ENCODE results near the gene LRPAP1.

Gene LRPAP1

DNA sequence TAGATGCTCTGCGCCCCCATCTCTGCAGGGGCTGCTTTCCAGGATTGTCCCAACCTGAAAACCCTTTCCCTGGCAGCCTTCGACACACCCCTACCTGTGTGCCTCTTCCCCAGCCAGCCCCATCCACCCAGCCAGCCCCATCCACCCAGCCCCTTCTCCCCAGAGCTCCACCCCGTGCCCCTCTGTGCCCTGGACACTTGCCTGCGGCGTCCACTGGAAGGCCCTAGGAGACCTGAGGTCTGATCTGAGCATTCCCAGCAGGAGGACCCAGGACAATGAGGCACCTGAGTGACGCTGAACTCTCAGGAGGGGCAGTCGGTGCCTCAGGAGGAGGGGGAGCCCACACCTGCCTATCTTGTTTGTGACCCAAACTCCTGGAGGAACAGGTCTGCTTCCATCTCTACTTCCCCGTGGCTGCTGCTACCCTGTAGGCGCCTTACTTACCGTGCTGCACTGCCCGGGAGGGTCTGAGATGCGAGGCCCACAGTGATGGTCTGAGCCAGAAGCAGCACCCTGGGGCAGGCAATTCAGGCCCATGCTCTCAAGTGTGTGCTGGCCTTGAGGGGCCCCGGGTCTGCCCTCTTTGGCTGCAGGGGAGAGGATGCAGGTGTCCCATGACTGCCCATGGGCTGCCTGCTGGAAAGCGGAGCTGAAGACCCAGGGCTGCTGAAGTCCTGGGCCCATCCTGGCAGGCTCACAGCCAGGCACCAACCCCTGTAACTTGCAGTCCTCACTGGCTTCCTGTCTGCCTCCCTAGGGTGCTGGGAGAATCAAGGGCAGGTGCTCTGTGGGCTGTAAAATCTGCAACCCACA lies 4.9 kb downstream of the LRPAP1 start:
- DNase-seq (ENCODE audit: low read depth) = no peak
- TF ChIP-seq, protein P1, sequence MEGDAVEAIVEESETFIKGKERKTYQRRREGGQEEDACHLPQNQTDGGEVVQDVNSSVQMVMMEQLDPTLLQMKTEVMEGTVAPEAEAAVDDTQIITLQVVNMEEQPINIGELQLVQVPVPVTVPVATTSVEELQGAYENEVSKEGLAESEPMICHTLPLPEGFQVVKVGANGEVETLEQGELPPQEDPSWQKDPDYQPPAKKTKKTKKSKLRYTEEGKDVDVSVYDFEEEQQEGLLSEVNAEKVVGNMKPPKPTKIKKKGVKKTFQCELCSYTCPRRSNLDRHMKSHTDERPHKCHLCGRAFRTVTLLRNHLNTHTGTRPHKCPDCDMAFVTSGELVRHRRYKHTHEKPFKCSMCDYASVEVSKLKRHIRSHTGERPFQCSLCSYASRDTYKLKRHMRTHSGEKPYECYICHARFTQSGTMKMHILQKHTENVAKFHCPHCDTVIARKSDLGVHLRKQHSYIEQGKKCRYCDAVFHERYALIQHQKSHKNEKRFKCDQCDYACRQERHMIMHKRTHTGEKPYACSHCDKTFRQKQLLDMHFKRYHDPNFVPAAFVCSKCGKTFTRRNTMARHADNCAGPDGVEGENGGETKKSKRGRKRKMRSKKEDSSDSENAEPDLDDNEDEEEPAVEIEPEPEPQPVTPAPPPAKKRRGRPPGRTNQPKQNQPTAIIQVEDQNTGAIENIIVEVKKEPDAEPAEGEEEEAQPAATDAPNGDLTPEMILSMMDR (IDR thresholded peaks at IDR 0.05; ENCODE audit: low read length, missing control alignments) = no peak
- H3K4me3 ChIP-seq (replicated peaks; ENCODE audit: low read depth, low read length) = no peak overlapping the region

DNA sequence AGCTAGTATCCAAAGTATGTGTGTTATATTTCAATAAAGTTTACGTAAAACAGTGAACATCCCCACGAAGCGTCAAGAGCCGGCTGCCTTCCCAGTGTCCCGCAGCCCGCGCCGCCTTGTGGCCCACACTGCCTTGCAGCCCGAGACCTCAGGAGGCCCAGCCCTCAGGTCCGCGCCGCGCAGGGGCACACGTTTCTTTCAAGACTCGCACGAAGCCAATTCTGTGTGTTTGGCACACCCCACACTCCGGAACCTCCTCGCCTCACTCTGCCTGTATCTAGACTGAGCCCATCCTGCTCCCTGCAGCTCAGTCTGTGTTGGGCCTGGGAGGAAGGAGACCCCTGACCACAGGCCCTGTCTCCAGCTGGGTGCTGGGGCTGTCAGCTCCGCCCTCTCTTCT lies 5.8 kb downstream of the LRPAP1 start:
- TF ChIP-seq, protein P1 (IDR thresholded peaks at IDR 0.05; ENCODE audit: low read length, missing control alignments) = no peak
- no peak for DNase-seq (ENCODE audit: low read depth)
- H3K4me3 ChIP-seq (replicated peaks; ENCODE audit: low read depth, low read length) = no peak overlapping the region

DNA sequence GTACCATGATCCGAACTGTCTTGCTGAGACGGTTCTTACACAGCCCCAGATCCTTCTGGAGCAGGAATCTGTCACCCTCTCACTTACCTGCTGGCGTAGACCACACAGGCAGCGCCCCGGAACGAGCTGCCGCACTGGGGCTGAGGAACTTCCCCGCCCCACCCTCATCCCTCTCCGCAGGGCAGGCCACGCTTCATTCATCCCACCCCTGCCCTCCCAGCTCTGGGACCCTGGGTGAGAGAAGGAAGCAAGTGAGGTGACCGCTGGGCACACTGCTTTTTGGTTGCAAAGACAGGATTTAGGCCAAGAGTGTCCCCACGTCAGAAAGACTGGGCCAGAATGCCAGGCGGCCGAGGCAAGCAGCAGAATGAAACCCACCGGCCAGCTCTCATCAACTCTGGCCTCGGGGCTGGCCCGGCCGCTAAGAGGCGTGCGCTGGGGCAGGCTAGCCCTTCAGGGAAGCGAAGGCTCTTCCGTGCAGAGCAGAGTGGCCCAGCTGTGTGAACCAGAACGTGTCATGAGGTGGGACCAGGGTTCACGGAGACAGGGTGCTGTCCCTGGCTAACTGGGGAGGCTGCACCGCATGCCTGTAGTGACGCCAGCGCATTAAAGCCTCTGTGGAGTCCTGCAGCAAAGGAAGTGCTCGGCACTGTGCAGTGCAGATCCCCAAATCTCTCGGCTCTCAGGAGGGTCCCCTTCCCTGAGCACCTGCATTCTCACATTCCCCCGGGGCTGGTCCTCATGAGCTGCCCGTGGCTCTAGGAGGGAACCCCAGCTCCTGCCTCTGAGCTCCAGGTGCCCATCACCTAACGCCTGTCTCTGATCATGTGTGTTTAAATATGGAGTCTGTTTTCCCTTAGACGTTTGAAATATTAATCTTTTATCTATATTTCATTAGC lies 6.4 kb downstream of the LRPAP1 start:
- TF ChIP-seq, protein P1 (IDR thresholded peaks at IDR 0.05; ENCODE audit: low read length, missing control alignments) = no peak
- DNase-seq (ENCODE audit: low read depth) = no peak
- H3K4me3 ChIP-seq (replicated peaks; ENCODE audit: low read depth, low read length) = no peak overlapping the region

DNA sequence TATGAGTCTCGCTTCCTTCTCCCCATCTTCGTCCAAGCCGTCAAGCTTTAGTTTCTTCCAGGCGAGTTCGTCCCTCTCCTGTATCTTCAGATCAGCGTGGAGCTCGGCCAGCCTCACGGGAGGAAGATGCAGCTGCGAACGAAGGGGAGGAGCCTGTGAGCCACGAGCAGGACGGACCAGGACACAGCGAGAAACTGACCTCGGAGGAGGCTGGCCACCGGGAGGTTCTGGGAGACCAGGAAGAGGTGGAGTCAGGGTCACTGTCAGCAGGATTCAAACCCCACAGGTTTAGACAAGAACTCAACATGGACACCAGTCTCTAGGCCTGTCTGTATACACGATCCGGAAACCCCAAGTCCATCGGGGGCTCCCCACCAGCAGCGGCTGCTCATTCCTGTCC lies 7.3 kb downstream of the LRPAP1 start:
- no peak overlapping the region for H3K4me3 ChIP-seq (replicated peaks; ENCODE audit: low read depth, low read length)

DNA sequence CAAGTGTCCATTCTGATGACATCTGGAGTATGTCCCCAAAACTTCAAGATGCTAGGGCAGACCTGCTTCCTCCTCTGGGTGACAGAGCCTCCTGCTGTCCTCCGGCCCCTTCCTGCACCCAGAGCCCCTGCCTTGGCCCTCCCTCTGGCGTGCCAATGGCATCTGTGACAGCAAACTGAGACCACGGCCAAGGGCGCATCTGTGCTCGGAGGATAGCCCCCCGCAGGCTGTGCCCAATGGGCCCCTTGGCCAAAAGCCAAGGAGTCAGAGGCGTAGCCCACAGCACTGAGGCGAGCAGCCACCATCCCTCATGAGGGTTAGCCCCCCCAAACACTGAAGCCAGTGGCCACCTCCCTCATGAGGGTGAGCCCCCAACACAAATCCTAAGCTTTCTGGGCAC lies 7.9 kb downstream of the LRPAP1 start:
- TF ChIP-seq, protein P1 (IDR thresholded peaks at IDR 0.05; ENCODE audit: low read length, missing control alignments) = no peak
- DNase-seq (ENCODE audit: low read depth) = no peak
- no peak overlapping the region for H3K4me3 ChIP-seq (replicated peaks; ENCODE audit: low read depth, low read length)

More for the DNA sequence above, 7.3 kb downstream of the LRPAP1 start:
- DNase-seq (ENCODE audit: low read depth) = no peak
- TF ChIP-seq, protein P1 (IDR thresholded peaks at IDR 0.05; ENCODE audit: low read length, missing control alignments) = no peak

DNA sequence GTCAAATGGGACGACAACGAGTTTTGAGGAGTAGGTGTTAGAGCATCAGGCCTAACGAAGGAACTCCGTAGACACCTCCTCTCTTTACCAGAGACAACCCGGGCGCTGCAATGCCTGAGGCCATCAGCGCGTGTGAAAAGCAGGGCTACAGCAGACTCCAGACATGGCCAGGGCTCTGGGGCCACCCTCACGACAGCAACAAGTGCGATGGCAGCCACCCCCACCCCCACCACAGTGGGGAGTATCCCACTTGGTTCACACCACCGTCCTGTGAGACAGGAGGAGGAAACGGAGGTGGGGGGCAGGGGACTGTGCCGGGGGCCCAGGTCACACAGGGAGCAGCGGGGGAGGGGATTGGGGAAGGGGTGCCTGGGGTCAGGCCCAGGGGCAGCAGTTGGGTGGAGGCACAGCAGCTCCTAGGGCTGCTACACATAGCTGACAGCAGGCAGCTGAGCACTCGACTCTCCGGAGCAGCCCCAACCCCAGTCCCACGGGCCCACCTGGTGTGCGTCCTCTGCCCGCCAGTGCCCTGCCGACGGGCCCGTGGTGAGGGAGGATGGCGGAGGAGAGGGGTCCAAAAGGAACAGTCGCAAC lies 8.5 kb downstream of the LRPAP1 start:
- DNase-seq (ENCODE audit: low read depth) = no peak
- TF ChIP-seq, protein P1 (IDR thresholded peaks at IDR 0.05; ENCODE audit: low read length, missing control alignments) = no peak
- no peak overlapping the region for H3K4me3 ChIP-seq (replicated peaks; ENCODE audit: low read depth, low read length)
